Measurements from ENCODE around the gene CNOT9.

The CNOT9 gene

DNA sequence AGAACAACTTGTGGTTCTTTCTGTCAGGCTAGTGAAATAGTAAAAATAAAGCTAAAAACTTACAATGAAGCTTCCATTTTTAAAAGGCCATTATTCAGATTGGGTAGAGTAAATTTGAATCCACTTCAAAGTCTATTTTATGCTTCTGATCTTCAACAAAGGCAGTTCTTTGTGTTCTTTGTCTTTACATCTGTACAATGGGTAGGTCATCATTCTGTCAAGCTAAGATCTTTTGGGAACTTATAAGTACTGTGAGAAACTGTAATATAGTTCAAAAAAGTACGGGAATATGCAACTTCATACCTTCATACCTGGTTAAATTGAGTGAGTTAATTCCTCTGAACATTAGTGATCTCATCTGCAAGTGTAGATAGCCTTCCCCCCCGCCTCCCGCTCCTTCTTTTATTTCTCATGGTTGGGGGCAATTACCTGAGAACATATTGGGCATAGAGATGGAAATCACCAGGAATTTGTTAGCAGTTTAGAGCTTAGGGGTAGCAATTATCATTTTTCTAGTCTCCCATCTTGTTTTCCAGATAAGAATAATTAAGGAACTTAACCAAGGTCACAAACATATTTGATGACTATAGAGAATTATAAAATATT, 9.7 kb downstream of the CNOT9 start:
- no peak for DNase-seq

DNA sequence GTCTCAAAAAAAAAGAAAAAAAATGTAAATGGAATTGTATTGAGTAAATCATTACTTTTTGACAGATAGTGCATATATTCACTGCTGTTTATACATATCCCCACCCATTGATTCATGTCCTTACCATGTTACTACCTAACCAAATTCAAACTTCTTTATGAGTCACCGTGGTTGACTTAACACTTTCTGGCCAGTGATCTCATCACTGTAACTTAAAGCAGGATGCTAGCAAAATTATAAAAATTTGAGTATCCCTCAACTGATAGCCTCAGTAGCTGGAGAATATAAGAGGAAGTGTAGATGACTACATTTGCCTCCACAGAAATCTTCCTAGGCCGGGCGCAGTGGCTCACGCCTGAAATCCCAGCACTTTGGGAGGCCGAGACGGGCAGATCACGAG, 13.4 kb downstream of the CNOT9 start:
- DNase-seq: peak; percentile 89

DNA sequence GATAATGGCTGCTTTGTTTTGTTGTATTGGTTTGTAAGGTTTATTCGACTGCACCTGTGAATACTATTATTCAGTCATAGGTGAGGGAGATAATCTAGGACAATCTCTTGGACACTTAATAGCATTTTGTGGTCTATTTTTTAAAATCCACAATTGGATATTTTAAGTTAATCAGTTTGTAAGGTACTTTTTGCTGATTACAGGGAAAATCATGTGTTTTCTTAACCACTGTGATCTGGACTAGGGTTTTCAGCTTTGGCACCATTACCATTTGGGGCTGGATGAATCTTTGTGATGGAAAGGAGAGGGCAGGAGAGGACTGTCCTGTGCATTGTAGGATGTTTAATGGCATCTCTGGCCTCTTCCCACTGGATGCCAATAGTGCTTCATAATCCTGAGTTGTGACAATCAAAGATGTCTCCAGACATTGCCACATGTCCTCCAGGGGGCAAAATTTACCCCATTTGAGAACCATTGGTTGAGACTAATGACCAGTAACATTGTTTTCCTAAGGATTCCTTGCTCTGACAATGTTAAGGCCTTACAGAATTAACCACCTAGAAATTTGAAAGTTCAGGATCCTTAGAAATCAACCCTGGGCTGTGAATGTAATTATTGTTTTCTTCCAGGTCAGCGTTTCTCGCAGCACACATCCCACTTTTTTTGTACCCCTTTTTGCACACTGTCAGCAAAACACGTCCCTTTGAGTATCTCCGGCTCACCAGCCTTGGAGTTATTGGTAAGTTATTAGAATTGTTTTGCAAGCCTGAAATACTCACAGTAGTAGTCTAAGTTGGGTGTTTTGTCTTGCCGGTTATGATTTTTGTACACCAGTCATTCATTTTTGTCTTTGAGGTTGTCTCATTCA, 15.6 kb downstream of the CNOT9 start:
- no peak for DNase-seq

DNA sequence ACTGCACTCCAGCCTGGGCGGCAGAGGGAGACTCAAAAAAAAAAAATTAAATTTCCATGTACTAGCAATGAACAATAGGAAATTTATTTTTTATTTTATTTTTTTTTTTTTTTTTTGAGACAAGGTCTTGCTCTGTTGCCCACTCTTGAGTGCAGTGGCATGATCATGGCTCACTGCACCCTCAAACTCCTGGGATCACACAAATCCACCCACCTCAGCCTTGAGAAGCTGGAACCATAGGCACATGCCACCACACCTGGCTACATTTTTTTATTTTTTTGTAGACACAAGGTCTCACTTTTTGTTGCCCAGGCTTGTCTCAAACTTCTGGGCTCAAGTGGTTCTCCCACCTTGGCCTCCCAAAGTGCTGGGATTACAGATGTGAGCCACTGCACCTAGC, 16.9 kb downstream of the CNOT9 start:
- DNase-seq: no peak

DNA sequence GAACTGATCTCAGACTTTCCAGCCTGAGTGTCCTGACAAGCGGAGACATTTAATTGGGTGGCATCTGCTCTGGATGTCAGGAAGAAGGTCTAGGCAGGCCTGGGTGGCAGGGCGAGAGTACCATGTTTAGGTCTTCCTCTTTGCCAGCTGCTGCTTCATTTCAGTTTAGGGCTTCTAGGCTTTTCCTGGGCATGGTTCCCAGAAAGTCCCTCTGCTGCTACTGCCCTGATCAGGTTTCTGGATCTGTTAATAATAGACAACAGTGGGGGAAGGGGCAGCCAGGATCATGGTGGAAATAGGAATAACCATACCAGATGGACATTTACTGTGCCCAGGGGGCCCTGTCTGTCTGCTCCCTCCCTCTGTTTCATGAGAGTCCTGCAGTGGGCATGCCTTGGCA, 36.8 kb downstream of the CNOT9 start:
- peak; percentile 24 for DNase-seq

DNA sequence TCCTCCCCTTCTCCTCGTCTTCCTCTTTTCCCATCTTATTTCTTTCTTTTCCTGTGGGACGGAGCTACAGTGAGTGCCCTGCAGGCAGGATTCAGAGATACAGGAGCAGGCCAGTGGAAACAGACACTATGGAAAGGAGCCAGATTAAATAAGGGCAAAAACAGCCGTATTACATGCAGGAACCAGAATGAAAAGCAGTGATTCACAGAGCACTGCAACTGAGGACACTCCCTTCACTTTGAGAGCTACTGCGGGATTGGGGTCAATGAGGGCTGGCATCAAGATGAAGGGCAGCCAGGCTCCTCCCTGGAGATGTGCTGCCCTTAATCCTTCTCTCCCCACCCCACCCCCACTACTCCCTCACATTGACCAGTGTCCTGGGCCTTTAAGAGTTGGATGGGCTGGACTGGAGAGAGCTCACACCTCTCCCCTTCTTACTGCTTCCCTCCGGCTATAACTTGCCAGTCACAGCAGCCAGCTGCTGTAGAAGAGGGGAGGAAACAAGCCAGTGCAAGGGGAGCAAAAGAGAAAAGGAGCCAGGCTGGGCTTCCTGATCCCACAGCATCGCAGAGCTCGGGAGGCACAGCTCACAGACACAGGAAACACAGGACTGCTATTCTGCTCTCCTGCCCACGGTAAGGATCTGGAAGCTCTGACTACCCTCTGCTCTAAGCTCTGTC, 38.9 kb downstream of the CNOT9 start, which contains the start of gene PLCD4:
Gene PLCD4, plus strand, starts transcription at position 464 of the 680 bp plus-strand sequence. CDS start 7,841 bp downstream, outside the sequence.
- DNase-seq: peak; percentile 85

DNA sequence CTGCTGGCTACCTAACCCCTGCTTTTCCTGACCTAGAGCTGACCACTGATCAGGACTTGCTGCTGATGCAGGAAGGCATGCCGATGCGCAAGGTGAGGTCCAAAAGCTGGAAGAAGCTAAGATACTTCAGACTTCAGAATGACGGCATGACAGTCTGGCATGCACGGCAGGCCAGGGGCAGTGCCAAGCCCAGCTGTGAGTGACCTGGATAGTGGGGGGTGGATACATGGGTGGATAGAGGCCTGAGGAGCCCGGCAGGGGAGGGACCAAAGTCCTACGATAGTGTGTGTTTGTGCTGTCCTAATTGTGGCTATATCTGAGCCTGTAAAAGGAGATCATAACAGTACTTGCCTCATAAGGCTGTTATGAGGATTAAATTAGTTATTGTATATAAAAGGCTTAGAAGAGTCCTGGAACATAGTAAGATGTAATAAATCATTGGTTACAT, 47.3 kb downstream of the CNOT9 start:
- DNase-seq: no peak

DNA sequence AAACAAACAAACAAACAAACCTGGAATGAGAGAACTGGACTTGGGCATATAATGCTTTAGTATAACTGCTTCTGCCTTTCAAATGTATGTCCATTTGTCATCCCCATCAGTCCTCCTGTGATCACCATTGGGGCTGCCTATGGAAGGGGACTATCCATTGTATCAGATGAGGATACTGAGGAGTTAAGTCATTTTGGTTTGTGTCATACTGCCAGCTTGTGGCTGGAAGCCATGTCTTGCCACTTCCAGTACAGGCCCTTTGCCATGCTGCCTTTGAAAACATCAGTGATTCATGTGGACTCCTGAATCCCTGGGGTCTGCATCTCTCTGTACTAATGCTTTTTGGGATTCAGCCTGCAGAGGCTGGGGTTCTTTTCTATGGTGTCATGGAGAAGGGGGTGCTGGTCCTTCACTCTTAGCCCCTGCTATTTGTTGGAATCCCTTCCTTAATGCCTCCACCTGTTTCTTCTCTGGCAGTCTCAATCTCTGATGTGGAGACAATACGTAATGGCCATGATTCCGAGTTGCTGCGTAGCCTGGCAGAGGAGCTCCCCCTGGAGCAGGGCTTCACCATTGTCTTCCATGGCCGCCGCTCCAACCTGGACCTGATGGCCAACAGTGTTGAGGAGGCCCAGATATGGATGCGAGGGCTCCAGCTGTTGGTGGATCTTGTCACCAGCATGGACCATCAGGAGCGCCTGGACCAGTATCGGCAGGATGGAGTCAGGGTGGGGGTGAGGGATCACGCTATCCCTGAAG, 49.6 kb downstream of the CNOT9 start:
- DNase-seq: peak; percentile 25

DNA sequence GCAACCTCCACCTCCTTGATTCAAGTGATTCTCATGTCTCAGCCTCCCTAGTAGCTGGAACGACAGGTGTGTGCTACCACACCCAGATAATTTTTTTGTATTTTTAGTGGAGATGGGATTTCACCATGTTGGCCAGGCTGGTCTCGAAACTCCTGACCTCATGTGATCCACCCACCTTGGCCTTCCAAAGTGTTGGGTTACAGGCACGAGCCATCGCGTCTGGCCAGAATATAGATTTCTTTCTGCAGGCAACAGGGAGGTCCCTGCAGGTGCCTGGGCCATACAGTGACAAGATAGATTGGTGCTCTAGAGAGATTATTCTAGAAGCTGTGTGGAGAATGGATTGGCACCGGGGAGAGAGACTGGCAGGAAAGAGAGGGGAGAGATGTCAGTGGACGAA, 52.4 kb downstream of the CNOT9 start:
- DNase-seq: no peak

DNA sequence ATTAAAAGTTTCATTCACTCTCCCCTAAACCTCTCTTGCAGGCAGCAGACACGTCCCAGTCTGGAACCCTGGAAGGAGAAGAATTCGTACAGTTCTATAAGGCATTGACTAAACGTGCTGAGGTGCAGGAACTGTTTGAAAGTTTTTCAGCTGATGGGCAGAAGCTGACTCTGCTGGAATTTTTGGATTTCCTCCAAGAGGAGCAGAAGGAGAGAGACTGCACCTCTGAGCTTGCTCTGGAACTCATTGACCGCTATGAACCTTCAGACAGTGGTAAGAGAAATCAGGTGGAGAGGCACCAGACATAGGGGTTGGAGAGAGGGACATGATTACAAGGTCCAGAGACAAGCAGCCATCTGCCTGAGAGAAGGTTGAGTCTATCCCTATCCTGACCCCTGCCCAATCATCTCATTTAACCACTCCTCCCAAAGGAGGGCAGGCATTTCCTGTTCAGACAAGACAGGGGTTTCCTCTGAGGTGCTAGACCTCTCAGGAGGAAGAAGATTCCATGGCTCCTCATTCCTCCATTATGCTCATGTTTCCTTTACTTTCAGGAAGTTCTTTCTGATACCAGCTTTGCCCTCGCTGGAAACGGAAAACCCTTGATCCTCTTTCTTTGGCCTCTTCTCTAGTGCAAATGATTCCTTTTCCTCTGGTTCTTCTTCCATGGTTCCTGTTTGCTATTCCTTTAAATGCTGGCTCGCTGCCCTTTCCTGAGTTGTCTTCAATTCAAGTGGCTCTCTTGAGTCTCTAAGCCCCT, 54.1 kb downstream of the CNOT9 start:
- DNase-seq: peak; percentile 35

DNA sequence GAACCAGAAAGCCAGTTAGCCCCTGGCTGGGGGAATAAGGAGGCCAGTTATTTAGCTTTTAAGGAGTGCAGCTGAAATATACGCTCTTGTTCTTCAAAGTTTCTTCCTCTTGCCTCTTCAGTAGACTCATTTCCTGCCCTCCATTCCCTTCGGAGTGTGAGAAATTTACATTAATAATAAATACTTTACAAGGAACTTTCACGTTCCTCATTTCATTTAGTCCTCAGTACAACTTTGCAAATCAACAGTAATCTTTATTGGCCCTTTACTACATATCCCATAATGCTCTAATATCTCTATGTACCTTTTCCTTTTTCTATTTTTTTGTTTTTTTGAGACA, 54.7 kb downstream of the CNOT9 start:
- DNase-seq: no peak

DNA sequence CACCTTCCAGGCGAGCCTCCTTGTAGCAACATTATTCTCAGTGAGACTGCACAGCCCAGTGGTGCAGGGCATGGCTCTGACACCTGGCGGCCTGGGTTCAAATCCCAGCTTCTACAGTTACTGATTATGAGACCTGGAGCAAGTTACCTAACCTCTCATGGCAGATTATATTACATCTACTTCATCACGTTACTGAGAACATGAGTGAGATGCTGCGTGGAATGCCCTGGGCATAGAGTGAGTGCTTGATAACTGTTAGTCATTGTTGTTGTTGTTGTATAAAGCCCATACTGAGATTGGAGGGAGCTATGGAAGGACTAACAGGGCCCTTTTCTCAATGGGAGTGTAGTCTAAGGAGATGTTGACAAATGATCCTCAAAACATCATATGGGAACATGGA, 57.7 kb downstream of the CNOT9 start:
- DNase-seq: no peak

DNA sequence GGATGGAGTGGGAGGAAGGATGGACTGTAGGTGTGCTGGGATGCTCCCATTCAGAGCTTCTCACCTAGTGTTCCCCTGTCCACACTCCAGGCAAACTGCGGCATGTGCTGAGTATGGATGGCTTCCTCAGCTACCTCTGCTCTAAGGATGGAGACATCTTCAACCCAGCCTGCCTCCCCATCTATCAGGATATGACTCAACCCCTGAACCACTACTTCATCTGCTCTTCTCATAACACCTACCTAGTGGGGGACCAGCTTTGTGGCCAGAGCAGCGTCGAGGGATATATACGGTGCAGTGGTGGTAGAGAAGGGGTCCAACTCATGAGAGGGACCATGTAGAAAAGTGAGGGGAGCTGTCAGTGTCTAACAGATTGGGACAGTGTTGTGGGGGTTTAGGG, 59.3 kb downstream of the CNOT9 start:
- DNase-seq: no peak

DNA sequence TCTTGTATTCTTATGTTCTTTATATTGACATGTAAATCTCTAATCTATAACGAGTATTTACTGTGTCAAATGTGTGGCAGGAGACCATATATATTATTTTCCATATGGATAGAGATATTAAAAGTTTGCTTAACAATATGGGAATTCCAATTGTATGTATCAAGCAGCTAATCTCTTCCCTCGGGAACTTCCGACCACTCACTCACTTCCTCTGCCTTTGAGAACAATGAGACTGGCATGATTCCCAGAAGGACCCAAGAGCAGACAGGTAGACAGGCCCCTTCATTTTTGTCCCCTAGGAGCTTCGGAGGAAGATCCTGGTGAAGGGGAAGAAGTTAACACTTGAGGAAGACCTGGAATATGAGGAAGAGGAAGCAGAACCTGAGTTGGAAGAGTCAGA, 63.2 kb downstream of the CNOT9 start:
- DNase-seq: peak; percentile 36

DNA sequence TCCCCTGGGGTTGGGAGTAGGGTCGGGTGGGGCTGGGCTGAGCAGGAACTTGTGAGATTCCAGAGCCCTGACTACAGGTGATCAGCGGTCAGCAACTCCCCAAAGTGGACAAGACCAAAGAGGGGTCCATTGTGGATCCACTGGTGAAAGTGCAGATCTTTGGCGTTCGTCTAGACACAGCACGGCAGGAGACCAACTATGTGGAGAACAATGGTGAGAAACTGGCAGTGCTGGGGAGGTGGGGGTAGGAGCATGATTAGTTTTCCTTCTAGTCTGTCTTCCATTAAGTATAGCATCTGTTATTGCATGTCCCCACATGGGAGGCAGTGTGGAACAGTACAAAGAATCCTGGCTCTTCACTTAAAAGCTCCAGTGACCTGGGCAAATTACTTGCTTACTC, 67.1 kb downstream of the CNOT9 start:
- DNase-seq: no peak

DNA sequence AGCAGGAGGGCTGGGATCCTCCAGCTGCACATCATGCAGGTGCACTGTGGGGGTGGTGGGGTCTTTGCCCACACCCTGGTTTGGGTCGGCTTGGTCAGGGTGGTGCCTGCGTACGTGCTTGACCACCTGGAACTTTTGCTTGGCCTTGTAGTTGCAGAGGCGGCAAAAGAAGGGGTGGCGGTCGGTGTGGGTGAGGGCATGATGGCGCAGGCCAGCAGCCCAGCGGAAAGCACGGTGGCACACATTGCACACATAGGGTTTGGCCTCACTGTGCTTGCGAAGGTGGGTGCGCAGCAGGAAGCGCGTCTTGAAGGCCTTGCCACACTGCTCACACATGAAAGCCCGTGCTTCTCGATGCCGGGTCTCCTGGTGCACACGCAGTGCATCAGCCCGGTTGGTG, 69.7 kb downstream of the CNOT9 start:
- no peak for DNase-seq

DNA sequence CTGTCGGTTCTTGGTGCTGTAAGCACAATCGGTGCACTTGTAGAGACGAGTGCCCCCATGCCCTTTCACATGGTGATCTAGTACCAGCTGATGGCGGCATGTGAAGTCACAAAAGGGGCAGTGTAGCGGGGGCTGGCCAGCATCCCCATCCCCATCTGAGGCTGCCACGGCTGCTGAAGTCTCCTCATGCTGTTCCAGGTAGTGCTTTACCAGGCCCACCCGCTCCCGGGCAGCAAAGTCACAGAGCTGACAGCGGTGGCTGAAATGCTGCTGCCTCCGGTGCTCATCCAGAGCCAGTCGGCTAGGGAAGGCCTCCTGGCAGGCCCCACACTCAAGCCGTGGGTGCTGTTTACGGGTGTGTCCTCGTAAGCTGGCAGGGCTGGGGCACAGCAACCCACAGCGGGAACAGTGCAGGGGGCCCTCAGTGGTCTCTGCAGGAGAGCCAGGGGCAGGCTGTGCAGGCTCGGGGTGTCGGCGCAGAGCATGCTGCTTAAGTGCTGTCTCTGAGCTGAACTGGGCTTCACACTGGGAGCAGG, 73.5 kb downstream of the CNOT9 start:
- no peak for DNase-seq

DNA sequence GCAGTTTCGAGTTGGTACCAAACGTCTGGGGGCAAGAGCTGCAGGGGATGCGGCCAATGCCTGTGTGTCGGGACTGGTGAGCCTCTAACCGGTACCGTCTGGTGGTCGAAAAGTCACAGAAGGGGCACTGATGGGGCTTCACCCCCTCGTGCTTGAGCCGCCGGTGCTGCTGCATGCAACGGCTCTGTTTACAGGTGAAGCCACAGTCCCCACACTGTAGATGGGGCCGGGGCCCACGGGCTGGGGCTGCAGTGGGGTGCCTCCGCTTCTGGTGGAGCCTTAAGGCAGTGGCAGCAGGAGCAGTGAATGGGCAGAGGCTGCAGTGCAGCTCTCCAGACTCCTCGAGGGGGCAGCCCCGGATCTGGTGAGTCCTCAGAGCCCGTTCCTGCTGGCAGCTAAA, 74.1 kb downstream of the CNOT9 start:
- DNase-seq: no peak

DNA sequence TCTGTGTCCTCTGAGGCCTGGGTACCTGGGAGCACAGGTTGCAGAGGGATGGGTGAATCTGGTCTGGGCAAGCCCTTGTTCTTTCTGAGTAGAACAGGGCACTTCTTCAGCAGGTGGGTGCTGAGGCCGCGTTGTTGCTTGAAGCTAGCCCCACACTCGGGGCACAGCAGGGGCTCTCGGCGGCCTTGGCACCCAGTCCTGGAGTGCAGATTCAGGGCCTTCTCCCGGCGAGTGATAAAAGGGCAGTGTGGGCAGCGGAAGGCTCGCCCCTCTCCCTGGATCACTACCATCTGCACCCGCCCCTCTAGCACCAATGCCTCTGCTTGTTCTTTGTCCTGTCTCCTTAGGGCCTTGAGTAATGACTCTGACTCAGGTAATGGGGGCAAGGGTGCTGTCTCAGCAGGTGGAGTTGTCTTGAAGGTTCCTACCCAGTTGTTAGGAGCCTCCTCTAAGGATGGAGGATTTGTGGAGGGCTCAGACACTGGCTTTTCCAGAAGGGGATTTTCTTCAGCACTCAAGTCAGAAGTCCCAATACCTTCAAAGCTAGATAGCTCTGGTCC, 75.2 kb downstream of the CNOT9 start:
- DNase-seq: no peak

DNA sequence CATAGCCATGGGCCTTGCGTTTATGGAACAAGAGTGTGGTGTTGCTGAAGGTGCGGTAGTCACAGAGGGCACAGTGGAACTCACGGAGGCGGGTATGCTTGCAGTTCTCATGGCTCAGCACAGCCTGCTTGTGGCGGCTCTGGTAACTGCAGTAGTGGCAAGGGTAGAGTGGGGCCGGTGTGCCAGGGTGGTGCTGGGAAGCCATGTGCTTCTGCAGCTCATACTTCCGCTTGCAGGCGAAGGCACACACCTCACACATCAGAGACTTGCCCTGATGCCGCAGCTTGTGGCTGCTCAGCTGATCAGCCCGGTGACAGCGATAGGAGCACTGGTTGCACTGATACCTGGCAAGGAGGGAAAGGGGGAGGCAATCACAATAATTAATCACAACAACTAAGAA, 76.1 kb downstream of the CNOT9 start:
- DNase-seq: no peak

DNA sequence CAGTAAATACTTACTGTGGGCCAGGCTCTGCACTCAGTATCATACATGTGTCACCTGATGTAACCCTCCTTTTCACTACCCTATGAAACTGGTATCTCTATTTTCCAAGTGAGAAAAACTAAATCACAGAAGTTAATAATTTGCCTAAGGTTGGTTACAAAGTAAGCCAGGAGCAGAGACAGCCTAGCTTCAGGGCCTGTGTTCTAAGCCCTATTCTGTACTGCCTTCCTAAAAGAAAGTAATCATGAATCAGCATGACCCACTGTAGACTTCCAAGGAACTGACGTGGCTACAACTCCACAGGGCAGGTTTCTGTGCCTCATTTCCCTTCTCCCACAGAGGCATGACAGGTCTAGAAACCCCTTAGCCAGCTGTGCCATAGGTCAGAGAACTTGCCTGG, 76.5 kb downstream of the CNOT9 start:
- DNase-seq: peak; percentile 46
